HL-60 (cell line): ENCODE measurements around the gene CHRNA9.
A peak's percentile ranks its signal among the peaks of the same experiment; 100 is the strongest.

Source experiments
- DNase-seq, 2 experiments: peaks; one replicate each; pipeline ENCODE4 v3.0.0-alpha.2; 2010 to 2020; ENCODE audit warnings: low read depth in 1 of 2, low spot score in 1 of 2
- H3K27ac ChIP-seq: fragments of 250-450 bp; sonication (Bioruptor Pico); replicated peaks from 2 replicates; pipeline ENCODE4 v1.5.1; 2020; ENCODE audit warnings: mild to moderate bottlenecking, moderate library complexity
- H3K27me3 ChIP-seq: fragments of 250-450 bp; sonication (Bioruptor Pico); 2 replicates; pipeline ENCODE4 v1.5.1; 2021; ENCODE audit warnings: mild to moderate bottlenecking, moderate library complexity; ENCODE audit not compliant: insufficient read depth, poor library complexity, severe bottlenecking
- H3K4me3 ChIP-seq: replicated peaks from 2 replicates; pipeline ENCODE4 v1.5.1; 2011; ENCODE audit warnings: mild to moderate bottlenecking, control low read depth, low read length; ENCODE audit not compliant: insufficient read depth
- GABPA ChIP-seq: IDR thresholded peaks from 2 replicates; pipeline ENCODE4 v1.6.1; 2012; ENCODE audit warnings: low read depth
- POLR2AphosphoS5 ChIP-seq: IDR thresholded peaks from 2 replicates; pipeline ENCODE4 v1.6.1; 2012; ENCODE audit warnings: low read depth
- SPI1 ChIP-seq: IDR thresholded peaks from 2 replicates; pipeline ENCODE4 v1.6.1; 2012; ENCODE audit warnings: low read depth, mild to moderate bottlenecking, borderline replicate concordance
- TF ChIP-seq, protein P1 (sequence below): IDR thresholded peaks from one replicate; pipeline ENCODE4 v1.5.1; 2011; ENCODE audit warnings: low read length, control low read depth, inconsistent platforms; ENCODE audit not compliant: insufficient read depth
- TF ChIP-seq, protein P2 (sequence below): IDR thresholded peaks from 2 replicates; pipeline ENCODE4 v1.6.1; 2012; ENCODE audit warnings: low read depth; ENCODE audit not compliant: insufficient replicate concordance

Gene CHRNA9

DNA sequence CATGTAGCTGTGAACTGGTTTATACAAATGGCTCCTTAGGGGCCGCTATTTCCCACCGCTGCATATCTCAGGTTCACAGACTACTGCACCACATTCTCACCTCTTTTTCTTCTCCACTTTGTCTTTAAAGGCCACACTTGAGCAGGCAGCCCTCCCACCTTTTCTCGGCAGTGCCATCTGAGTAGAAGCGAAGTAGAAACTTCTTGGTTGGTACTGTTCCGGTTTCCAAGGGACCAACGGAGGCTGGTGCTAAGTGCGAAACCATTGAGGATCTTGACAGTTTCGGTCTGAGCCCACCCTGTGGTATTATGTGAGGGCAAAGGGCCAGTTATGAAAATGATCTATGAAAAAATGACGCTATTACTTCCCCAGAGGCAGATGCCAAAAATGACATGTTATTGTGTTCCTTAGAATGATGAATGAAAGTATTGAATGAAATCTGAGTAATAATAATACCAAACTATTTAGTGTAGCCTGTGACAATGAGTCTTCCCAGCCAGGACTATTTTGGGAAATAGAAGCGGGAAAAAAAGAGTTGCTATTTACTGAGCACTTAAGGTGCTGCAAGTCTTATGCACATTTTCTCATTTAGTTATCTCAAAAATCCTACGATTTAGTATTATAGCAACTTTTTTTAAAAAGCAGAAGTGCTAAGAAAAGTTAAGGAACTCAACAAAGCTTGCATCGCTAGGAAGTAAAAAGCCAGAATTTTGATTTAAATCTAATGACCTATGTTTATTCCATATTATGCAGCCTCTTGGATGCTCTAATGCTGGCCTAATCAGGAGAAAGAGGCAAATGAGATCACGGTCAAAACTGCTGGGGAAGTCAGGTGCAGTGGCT lies 29.6 kb upstream of the CHRNA9 start:
- no peak for DNase-seq

DNA sequence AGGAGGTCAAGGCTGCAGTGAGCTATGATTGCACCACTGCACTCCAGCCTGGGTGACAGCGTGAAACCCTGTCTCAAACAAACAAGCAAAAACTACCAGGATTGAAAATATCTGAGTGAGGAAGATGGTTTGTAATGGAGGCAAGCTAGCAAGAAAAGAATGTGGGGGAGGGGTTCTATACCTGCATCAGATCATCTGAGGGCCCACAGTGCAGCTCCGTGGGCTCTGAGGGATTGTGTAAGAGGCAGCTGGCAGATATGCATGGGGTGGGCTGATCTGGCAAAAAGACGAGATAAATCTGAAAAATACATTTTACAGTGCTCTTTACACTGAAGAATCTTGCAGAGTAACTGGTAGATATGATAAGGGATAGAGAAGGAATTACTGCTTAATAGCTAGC lies 28.9 kb upstream of the CHRNA9 start:
- TF ChIP-seq SPI1, result no peak
- no peak for TF ChIP-seq POLR2AphosphoS5
- TF ChIP-seq, protein P1, sequence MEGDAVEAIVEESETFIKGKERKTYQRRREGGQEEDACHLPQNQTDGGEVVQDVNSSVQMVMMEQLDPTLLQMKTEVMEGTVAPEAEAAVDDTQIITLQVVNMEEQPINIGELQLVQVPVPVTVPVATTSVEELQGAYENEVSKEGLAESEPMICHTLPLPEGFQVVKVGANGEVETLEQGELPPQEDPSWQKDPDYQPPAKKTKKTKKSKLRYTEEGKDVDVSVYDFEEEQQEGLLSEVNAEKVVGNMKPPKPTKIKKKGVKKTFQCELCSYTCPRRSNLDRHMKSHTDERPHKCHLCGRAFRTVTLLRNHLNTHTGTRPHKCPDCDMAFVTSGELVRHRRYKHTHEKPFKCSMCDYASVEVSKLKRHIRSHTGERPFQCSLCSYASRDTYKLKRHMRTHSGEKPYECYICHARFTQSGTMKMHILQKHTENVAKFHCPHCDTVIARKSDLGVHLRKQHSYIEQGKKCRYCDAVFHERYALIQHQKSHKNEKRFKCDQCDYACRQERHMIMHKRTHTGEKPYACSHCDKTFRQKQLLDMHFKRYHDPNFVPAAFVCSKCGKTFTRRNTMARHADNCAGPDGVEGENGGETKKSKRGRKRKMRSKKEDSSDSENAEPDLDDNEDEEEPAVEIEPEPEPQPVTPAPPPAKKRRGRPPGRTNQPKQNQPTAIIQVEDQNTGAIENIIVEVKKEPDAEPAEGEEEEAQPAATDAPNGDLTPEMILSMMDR, result no peak
- TF ChIP-seq, protein P2, sequence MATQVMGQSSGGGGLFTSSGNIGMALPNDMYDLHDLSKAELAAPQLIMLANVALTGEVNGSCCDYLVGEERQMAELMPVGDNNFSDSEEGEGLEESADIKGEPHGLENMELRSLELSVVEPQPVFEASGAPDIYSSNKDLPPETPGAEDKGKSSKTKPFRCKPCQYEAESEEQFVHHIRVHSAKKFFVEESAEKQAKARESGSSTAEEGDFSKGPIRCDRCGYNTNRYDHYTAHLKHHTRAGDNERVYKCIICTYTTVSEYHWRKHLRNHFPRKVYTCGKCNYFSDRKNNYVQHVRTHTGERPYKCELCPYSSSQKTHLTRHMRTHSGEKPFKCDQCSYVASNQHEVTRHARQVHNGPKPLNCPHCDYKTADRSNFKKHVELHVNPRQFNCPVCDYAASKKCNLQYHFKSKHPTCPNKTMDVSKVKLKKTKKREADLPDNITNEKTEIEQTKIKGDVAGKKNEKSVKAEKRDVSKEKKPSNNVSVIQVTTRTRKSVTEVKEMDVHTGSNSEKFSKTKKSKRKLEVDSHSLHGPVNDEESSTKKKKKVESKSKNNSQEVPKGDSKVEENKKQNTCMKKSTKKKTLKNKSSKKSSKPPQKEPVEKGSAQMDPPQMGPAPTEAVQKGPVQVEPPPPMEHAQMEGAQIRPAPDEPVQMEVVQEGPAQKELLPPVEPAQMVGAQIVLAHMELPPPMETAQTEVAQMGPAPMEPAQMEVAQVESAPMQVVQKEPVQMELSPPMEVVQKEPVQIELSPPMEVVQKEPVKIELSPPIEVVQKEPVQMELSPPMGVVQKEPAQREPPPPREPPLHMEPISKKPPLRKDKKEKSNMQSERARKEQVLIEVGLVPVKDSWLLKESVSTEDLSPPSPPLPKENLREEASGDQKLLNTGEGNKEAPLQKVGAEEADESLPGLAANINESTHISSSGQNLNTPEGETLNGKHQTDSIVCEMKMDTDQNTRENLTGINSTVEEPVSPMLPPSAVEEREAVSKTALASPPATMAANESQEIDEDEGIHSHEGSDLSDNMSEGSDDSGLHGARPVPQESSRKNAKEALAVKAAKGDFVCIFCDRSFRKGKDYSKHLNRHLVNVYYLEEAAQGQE, result no peak
- no peak for TF ChIP-seq GABPA
- peak overlapping the region; percentile 23; the same call in 1 of the 2 replicates for H3K27ac ChIP-seq
- no peak overlapping the region for H3K4me3 ChIP-seq
- no peaks in the 10 kb centered on the region for H3K27me3 ChIP-seq
- no peak for DNase-seq

More for the DNA sequence above, 29.6 kb upstream of the CHRNA9 start:
- peak; percentile 97 for TF ChIP-seq SPI1
- TF ChIP-seq, protein P2, result no peak
- TF ChIP-seq GABPA, result no peak
- Histone ChIP-seq H3K27me3 (no peaks in the 10 kb centered on the region), H3K27ac (peak overlapping the region; percentile 23), H3K4me3 (no peak overlapping the region)

DNA sequence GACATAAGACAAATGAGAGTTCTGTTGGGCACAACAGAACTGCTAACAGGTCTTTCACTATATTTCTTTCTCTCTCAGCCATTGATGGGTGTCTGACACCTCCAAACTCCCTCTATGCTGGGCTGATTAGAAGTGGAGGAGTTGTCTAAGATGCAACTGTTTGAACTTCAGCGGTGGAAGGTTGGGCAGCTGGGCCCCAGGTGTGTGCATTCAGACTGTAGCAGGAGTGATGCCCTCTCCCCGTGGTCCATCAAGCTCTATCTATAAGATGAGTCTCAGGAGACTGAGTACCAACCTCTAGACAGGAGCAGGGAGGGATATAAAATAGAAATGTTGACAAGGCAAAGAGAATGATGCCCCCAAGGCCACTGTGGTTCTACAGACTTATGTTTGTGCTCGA lies 28.2 kb upstream of the CHRNA9 start:
- Histone ChIP-seq H3K27me3 (no peaks in the 10 kb centered on the region), H3K27ac (peak overlapping the region; percentile 76), H3K4me3 (no peak overlapping the region)
- no peak for DNase-seq
- no peak for TF ChIP-seq POLR2AphosphoS5
- no peak for TF ChIP-seq GABPA
- TF ChIP-seq, protein P2, result no peak
- TF ChIP-seq SPI1, result no peak
- TF ChIP-seq, protein P1, result no peak
